Measurements from ENCODE around the gene WDR1.

The WDR1 gene, protein sequence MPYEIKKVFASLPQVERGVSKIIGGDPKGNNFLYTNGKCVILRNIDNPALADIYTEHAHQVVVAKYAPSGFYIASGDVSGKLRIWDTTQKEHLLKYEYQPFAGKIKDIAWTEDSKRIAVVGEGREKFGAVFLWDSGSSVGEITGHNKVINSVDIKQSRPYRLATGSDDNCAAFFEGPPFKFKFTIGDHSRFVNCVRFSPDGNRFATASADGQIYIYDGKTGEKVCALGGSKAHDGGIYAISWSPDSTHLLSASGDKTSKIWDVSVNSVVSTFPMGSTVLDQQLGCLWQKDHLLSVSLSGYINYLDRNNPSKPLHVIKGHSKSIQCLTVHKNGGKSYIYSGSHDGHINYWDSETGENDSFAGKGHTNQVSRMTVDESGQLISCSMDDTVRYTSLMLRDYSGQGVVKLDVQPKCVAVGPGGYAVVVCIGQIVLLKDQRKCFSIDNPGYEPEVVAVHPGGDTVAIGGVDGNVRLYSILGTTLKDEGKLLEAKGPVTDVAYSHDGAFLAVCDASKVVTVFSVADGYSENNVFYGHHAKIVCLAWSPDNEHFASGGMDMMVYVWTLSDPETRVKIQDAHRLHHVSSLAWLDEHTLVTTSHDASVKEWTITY

GRCh38 chr4:10116569-10117358, at the start of gene WDR1:
WDR1 (minus strand) TSS chr4:10116799; CDS start chr4:10116666, 133 bp downstream.
- Histone ChIP-seq H3K4me3 (ENCODE audit: low read length) (peak within 1 kb of the TSS; percentile 92), H3K27me3 (replicated peaks; ENCODE audit: control insufficient read depth, insufficient read depth, low read length) (no peaks in the 10 kb centered on the region), H3K4me1 (ENCODE audit: control insufficient read depth, insufficient read depth, low read length) (peaks cover 16% of the 10 kb centered on the region), H3K36me3 (ENCODE audit: control insufficient read depth, insufficient read depth, low read length, severe bottlenecking) (peaks cover 34% of the 10 kb centered on the region), H3K9ac (ENCODE audit: low read length) (peak within 1 kb of the TSS; percentile 97), H3K9me3 (ENCODE audit: control insufficient read depth, low read length) (no peaks in the 10 kb centered on the region)
- DNase-seq (ENCODE audit: low read depth) = peak; percentile 98

GRCh38 chr4:10164877-10165283, 48.3 kb upstream of the WDR1 start:
- peaks cover 6% of the 10 kb centered on the region for H3K27me3 ChIP-seq (replicated peaks; ENCODE audit: control insufficient read depth, insufficient read depth, low read length)
- peak; percentile 48 for DNase-seq (ENCODE audit: low read depth)
- no peak overlapping the region for H3K9ac ChIP-seq (ENCODE audit: low read length)
- no peaks in the 10 kb centered on the region for H3K36me3 ChIP-seq (ENCODE audit: control insufficient read depth, insufficient read depth, low read length, severe bottlenecking)
- no peaks in the 10 kb centered on the region for H3K9me3 ChIP-seq (ENCODE audit: control insufficient read depth, low read length)
- no peak overlapping the region for H3K4me3 ChIP-seq (ENCODE audit: low read length)
- H3K4me1 ChIP-seq (ENCODE audit: control insufficient read depth, insufficient read depth, low read length) = peaks cover 20% of the 10 kb centered on the region

DNA sequence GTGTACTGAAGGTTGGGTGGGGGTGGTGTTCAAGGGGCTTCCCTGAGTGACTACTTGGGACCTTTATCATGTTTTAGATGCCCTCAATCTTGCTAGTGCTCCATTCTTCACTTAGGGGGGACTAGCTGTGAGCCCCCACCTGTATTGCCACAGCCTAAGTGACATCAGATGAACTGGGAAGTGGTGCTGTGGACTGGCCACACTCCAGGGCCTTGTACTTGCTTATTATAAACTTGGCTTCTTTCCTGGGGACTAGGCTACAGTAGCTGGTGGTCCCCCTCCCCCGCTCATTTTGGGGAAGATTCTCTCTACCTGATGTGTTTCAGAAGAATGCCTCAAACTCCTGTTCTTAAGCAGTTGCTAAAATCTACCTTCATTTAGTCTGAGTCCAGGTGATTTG, 46.7 kb upstream of the WDR1 start:
- Histone ChIP-seq H3K9ac (ENCODE audit: low read length) (no peak overlapping the region), H3K4me3 (ENCODE audit: low read length) (no peak overlapping the region), H3K36me3 (ENCODE audit: control insufficient read depth, insufficient read depth, low read length, severe bottlenecking) (no peaks in the 10 kb centered on the region), H3K9me3 (ENCODE audit: control insufficient read depth, low read length) (no peaks in the 10 kb centered on the region), H3K4me1 (ENCODE audit: control insufficient read depth, insufficient read depth, low read length) (peaks cover 12% of the 10 kb centered on the region), H3K27me3 (replicated peaks; ENCODE audit: control insufficient read depth, insufficient read depth, low read length) (peaks cover 15% of the 10 kb centered on the region)
- DNase-seq (ENCODE audit: low read depth) = no peak

- H3K4me1 ChIP-seq (ENCODE audit: control insufficient read depth, insufficient read depth, low read length) = peaks cover 8% of the 10 kb centered on the region
- no peak overlapping the region for H3K4me3 ChIP-seq (ENCODE audit: low read length)
- H3K9me3 ChIP-seq (ENCODE audit: control insufficient read depth, low read length) = no peaks in the 10 kb centered on the region
- no peak overlapping the region for H3K9ac ChIP-seq (ENCODE audit: low read length)
- H3K27me3 ChIP-seq (replicated peaks; ENCODE audit: control insufficient read depth, insufficient read depth, low read length) = peaks cover 15% of the 10 kb centered on the region
- H3K36me3 ChIP-seq (ENCODE audit: control insufficient read depth, insufficient read depth, low read length, severe bottlenecking) = no peaks in the 10 kb centered on the region
- no peak for DNase-seq (ENCODE audit: low read depth)
Observed at GRCh38 chr4:10162341-10163000, 45.9 kb upstream of the WDR1 start.

- no peak for DNase-seq (ENCODE audit: low read depth)
- Histone ChIP-seq H3K4me3 (ENCODE audit: low read length) (no peak overlapping the region), H3K36me3 (ENCODE audit: control insufficient read depth, insufficient read depth, low read length, severe bottlenecking) (no peaks in the 10 kb centered on the region), H3K27me3 (replicated peaks; ENCODE audit: control insufficient read depth, insufficient read depth, low read length) (peaks cover 17% of the 10 kb centered on the region), H3K4me1 (ENCODE audit: control insufficient read depth, insufficient read depth, low read length) (peaks cover 8% of the 10 kb centered on the region), H3K9ac (ENCODE audit: low read length) (no peak overlapping the region), H3K9me3 (ENCODE audit: control insufficient read depth, low read length) (no peaks in the 10 kb centered on the region)
Observed at GRCh38 chr4:10161840-10162239, 45.2 kb upstream of the WDR1 start.

DNA sequence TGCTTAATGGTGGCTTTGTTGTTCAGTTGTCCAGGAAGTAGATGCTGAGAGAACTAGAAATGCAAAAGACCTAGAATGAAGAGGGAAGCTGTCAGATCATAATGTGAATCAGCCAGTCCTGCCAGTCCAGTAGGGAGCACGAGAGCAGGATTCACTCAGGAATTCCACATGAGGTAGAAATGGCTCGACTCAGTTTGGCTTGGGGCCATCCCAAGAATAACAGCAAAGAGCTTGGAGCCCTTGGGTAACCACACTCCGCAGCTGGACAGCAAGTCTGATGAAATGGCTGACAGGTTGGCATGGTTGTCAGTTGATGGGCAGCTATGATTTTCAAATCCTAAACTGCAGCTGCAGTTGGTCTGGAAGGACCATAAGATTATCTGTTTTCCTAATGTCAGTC, 44.5 kb upstream of the WDR1 start:
- H3K27me3 ChIP-seq (replicated peaks; ENCODE audit: control insufficient read depth, insufficient read depth, low read length) = peaks cover 20% of the 10 kb centered on the region
- H3K4me3 ChIP-seq (ENCODE audit: low read length) = no peak overlapping the region
- H3K4me1 ChIP-seq (ENCODE audit: control insufficient read depth, insufficient read depth, low read length) = peaks cover 8% of the 10 kb centered on the region

DNA sequence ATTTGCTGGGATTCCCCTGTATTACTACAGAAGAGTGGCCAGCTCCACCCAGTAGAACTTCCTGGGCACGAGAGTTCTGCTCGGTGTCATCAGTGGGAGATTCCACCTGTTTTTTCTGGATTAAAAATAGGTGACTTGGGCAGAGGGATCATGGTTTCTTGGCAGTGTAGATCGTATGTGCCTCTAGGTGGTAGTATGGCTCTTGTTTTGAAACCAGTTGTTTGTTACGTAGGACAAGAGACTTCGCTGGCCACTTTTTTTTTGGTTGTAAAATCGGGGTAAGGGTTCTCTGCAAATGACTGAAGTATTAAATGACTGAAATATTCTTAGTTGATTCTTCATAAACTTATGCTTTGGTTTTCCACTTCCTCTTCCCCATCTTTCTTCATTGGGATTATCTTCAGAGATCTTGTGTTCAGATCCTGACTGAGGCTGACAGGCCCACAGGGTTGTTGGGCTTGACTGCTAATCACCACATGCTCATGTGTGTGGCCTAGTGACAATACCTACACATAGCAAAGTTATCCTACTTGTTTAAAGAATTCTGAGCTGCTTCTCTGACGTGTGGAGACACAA, 43.8 kb upstream of the WDR1 start:
- H3K4me3 ChIP-seq (ENCODE audit: low read length) = no peak overlapping the region
- no peaks in the 10 kb centered on the region for H3K9me3 ChIP-seq (ENCODE audit: control insufficient read depth, low read length)
- H3K9ac ChIP-seq (ENCODE audit: low read length) = no peak overlapping the region
- DNase-seq (ENCODE audit: low read depth) = no peak
- H3K4me1 ChIP-seq (ENCODE audit: control insufficient read depth, insufficient read depth, low read length) = peaks cover 8% of the 10 kb centered on the region
- no peaks in the 10 kb centered on the region for H3K36me3 ChIP-seq (ENCODE audit: control insufficient read depth, insufficient read depth, low read length, severe bottlenecking)
- H3K27me3 ChIP-seq (replicated peaks; ENCODE audit: control insufficient read depth, insufficient read depth, low read length) = peaks cover 20% of the 10 kb centered on the region

More for the DNA sequence above, 44.5 kb upstream of the WDR1 start:
- DNase-seq (ENCODE audit: low read depth) = no peak
- H3K36me3 ChIP-seq (ENCODE audit: control insufficient read depth, insufficient read depth, low read length, severe bottlenecking) = no peaks in the 10 kb centered on the region
- H3K9ac ChIP-seq (ENCODE audit: low read length) = no peak overlapping the region
- no peaks in the 10 kb centered on the region for H3K9me3 ChIP-seq (ENCODE audit: control insufficient read depth, low read length)

- no peak for DNase-seq (ENCODE audit: low read depth)
- peaks cover 8% of the 10 kb centered on the region for H3K4me1 ChIP-seq (ENCODE audit: control insufficient read depth, insufficient read depth, low read length)
- no peaks in the 10 kb centered on the region for H3K36me3 ChIP-seq (ENCODE audit: control insufficient read depth, insufficient read depth, low read length, severe bottlenecking)
- H3K27me3 ChIP-seq (replicated peaks; ENCODE audit: control insufficient read depth, insufficient read depth, low read length) = peaks cover 27% of the 10 kb centered on the region
- no peak overlapping the region for H3K9ac ChIP-seq (ENCODE audit: low read length)
- no peaks in the 10 kb centered on the region for H3K9me3 ChIP-seq (ENCODE audit: control insufficient read depth, low read length)
- no peak overlapping the region for H3K4me3 ChIP-seq (ENCODE audit: low read length)
Observed at GRCh38 chr4:10159671-10160070, 43.1 kb upstream of the WDR1 start.

GRCh38 chr4:10158333-10158942, 41.8 kb upstream of the WDR1 start:
- peak; percentile 27 for DNase-seq (ENCODE audit: low read depth)
- Histone ChIP-seq H3K27me3 (replicated peaks; ENCODE audit: control insufficient read depth, insufficient read depth, low read length) (peaks cover 27% of the 10 kb centered on the region), H3K4me1 (ENCODE audit: control insufficient read depth, insufficient read depth, low read length) (peaks cover 8% of the 10 kb centered on the region), H3K9ac (ENCODE audit: low read length) (no peak overlapping the region), H3K36me3 (ENCODE audit: control insufficient read depth, insufficient read depth, low read length, severe bottlenecking) (no peaks in the 10 kb centered on the region), H3K4me3 (ENCODE audit: low read length) (no peak overlapping the region), H3K9me3 (ENCODE audit: control insufficient read depth, low read length) (no peaks in the 10 kb centered on the region)

DNA sequence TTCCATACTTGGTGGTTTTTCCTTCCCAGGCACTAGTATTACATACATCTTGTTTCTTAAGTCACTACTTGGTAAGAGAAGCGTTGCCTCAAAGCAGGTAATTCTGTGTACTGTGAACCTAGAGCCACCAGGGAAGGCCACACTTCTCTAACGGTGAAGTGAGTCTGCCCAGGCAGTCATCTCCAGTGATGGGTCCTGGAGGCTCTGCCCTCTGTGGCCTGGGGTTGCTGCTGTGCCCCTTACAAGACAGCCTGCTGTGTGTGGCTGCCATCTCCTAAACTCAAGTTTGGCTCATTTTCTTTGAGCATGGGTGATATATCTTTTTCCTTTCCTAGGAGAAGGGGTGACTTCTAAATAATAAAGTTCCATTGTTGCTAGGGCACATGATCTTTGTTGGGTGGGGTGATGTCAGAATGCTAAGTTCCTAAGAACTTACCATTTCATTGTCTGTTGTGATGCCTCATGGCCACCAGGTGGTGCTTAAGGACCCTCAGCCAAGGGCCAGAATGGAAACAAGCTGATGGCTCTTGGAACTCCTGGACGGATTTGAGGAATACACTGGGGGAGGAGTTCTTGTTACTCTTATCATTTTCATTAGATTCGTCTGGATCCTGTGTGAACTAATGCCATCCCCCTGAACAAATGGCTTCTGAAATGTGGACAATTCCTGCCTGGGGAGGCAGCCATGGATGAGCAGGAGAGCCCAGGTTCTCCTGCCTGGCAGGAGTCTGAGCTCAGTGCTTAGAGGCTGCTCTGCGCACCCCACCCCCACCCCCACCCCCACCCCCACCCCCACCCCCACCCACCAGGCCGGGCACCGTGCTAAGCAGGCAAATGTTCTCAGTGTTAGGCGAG, 41.1 kb upstream of the WDR1 start:
- DNase-seq (ENCODE audit: low read depth) = peak; percentile 75
- Histone ChIP-seq H3K36me3 (ENCODE audit: control insufficient read depth, insufficient read depth, low read length, severe bottlenecking) (no peaks in the 10 kb centered on the region), H3K9ac (ENCODE audit: low read length) (no peak overlapping the region), H3K27me3 (replicated peaks; ENCODE audit: control insufficient read depth, insufficient read depth, low read length) (peaks cover 25% of the 10 kb centered on the region), H3K4me3 (ENCODE audit: low read length) (no peak overlapping the region), H3K4me1 (ENCODE audit: control insufficient read depth, insufficient read depth, low read length) (peaks cover 8% of the 10 kb centered on the region), H3K9me3 (ENCODE audit: control insufficient read depth, low read length) (no peaks in the 10 kb centered on the region)
